Esophagus (tissue), 2 donors: ENCODE data around the gene CCNDBP1. TPM values are rescaled to one million over a fixed set of nuclear protein-coding genes. Genes with fewer than 3 reads are reported as not detected.
"Not testable (repeated sequence)": the region's sequence is repeated elsewhere in the genome, so short reads cannot be mapped to it uniquely, and the experiment has no call there.

Source experiments
- H3K27ac ChIP-seq, 2 donors: one replicate each; pipeline ENCODE4 v1.5.1; 2013; ENCODE audit warnings: low read depth in 2 of 2, mild to moderate bottlenecking in 2 of 2, inconsistent platforms in 1 of 2, low read length in 1 of 2, moderate library complexity in 1 of 2
- H3K27me3 ChIP-seq, 2 donors: one replicate each; pipeline ENCODE4 v1.6.1; 2013; ENCODE audit warnings: low read length in 2 of 2, control low read depth in 1 of 2, mild to moderate bottlenecking in 1 of 2; ENCODE audit not compliant: insufficient read depth in 2 of 2, control insufficient read depth in 1 of 2
- H3K36me3 ChIP-seq, 2 donors: one replicate each; pipeline ENCODE4 v1.6.1; 2013; ENCODE audit warnings: low read length in 1 of 2; ENCODE audit not compliant: control insufficient read depth in 2 of 2, insufficient read depth in 2 of 2
- H3K4me1 ChIP-seq, 2 donors: one replicate each; pipeline ENCODE4 v1.6.1; 2013; ENCODE audit warnings: low read length in 1 of 2; ENCODE audit not compliant: control insufficient read depth in 2 of 2, insufficient read depth in 2 of 2
- H3K4me3 ChIP-seq, 2 donors: one replicate each; pipeline ENCODE4 v1.5.1; 2013; ENCODE audit warnings: low read length in 2 of 2, mild to moderate bottlenecking in 2 of 2, low read depth in 1 of 2, moderate library complexity in 1 of 2
- H3K9me3 ChIP-seq, 2 donors: one replicate each; pipeline ENCODE4 v1.6.1; 2013; ENCODE audit warnings: mild to moderate bottlenecking in 2 of 2, low read depth in 1 of 2, low read length in 1 of 2, moderate library complexity in 1 of 2; ENCODE audit not compliant: control insufficient read depth in 2 of 2, insufficient read depth in 1 of 2
- WGBS, 2 donors: extraction: QIAGEN DNeasy Blood & Tissue Kit; methylation state at CpG; one replicate each; pipeline ENCODE4 v1.1.7; 2013; 5-methylcytosine and 5-hydroxymethylcytosine counted together
- polyA plus RNA-seq, 2 donors: library from polyadenylated mRNA; stranded (reverse); fragments of 200-250 nt; gene quantifications; one replicate each; pipeline ENCODE4 v1.2.3, GENCODE V29; 2013
- donor health status: healthy with polysubstance abuse.
- donor health status: Bipolar disorder and iron deficiency.

The CCNDBP1 gene
- polyA plus RNA-seq, 2 donors = 48.0 to 57.4 TPM

GRCh38 chr15:43225201-43225949 lies 40.2 kb downstream of the CCNDBP1 start:
- no peaks in the 10 kb centered on the region for H3K36me3 ChIP-seq
- no peaks in the 10 kb centered on the region for H3K27me3 ChIP-seq
- H3K27ac ChIP-seq = no peak overlapping the region
- WGBS, 2 donors = 45% methylated on average over 16 of the region's 16 CpGs
- no peaks in the 10 kb centered on the region for H3K9me3 ChIP-seq
- H3K4me3 ChIP-seq = no peak overlapping the region
- no peaks in the 10 kb centered on the region for H3K4me1 ChIP-seq

DNA sequence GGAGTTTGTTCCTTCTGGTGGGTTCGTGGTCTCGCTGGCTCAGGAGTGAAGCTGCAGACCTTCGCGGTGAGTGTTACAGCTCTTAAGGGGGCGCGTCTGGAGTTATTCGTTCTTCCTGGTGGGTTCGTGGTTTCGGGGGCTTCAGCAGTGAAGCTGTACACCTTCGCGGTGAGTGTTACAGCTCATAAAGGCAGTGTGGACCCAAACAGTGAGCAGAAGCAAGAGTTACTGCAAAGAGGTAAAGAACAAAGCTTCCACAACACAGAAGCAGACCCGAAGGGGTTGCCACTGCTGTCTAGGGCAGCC lies 40.7 kb downstream of the CCNDBP1 start:
- WGBS, 2 donors = 82 to 88% methylated on average over 12 of the region's 12 CpGs
- not testable (repeated sequence) for H3K36me3 ChIP-seq, H3K4me1 ChIP-seq, H3K4me3 ChIP-seq, H3K9me3 ChIP-seq, H3K27ac ChIP-seq, H3K27me3 ChIP-seq

DNA sequence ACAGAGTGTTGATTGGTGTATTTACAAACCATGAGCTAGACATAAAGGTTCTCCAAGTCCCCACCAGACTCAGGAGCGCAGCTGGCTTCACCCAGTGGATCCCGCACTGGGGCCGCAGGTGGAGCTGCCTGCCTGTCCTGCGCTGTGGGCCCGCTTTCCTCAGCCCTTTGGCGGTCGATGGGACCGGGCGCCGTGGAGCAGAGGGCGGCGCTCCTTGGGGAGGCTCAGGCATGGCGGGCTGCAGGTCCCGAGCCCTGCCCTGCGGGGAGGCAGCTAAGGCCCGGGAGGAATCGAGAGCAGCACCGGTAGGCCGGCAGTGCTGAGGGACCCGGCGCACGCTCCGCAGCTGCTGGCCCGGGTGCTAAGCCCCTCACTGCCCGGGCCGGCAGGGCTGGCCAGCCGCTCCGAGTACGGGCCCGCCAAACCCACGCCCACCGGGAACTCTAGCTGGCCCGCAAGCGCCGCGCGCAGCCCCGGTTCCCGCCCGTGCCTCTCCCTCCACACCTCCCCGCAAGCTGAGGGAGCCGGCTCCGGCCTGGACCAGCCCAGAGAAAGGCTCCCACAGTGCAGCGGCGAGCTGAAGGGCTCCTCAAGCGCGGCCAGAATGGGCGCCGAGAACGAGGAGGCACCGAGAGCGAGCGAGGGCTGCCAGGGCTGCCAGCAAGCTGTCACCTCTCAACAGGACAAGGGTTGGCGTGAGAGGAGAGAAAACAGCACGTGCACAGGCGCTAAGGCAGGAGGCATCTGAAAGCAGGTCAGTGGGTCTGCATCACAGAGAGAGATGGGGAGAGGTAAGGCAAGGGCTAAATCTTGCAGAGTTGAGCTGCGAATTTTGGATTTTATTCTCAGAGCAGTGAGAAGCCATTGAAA lies 41.5 kb downstream of the CCNDBP1 start:
- WGBS, 2 donors = 94 to 95% methylated on average over 54 to 57 of the region's 57 CpGs
- Histone ChIP-seq H3K4me3 (no peak overlapping the region), H3K4me1 (no peaks in the 10 kb centered on the region), H3K9me3 (no peaks in the 10 kb centered on the region), H3K27ac (no peak overlapping the region), H3K27me3 (no peaks in the 10 kb centered on the region), H3K36me3 (no peaks in the 10 kb centered on the region)

DNA sequence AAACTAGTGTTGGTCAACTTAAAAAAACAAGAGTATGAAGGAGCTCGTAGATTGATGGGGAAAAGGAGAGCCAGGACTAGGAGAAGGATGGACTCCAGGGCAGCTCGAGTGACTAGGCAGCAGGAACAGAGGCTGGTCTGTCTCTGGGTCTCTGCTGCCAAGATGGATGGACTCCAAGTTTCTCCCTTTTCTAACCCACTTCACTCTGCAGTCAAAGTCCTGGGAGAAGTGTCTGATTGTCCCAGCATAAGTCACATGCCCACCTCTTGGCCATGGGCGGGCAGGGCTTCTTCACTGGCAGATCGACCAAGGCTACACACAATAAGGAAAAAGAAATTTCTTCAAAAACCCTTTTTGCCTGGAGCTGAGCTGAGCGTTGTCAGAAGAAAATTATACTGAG lies 44.8 kb downstream of the CCNDBP1 start:
- H3K27ac ChIP-seq = no peak overlapping the region
- no peak overlapping the region for H3K4me3 ChIP-seq
- WGBS, 2 donors = 80 to 86% methylated on average over 5 of the region's 5 CpGs
- H3K4me1 ChIP-seq = no peaks in the 10 kb centered on the region
- H3K36me3 ChIP-seq = peaks cover 0 to 2% of the 10 kb centered on the region in 2 donors
- no peaks in the 10 kb centered on the region for H3K9me3 ChIP-seq
- no peaks in the 10 kb centered on the region for H3K27me3 ChIP-seq

DNA sequence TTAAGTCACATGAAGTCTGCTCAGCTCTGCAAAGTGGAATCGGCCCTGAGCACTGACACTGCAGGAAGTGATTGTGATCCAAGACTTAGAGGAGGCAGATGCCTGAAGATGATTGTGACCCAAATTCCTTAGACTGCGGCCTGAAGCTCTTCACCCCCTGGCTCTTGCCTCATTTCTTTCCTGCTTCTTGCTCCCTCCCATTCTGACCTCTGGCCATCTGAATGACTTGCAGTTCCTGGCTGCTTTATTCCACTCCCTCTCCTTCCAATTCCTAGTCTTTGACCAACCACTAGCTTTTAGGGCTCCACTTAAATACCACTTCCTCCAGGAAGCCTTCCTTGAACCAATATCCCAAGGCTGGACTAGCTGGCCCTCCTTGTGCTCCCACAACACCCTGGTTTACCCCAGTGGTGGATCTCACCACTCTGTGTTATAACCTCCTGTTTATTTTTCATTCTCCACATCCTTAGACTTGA lies 45.5 kb downstream of the CCNDBP1 start:
- Histone ChIP-seq H3K36me3 (peaks cover 0 to 3% of the 10 kb centered on the region in 2 donors), H3K27me3 (no peaks in the 10 kb centered on the region), H3K9me3 (no peaks in the 10 kb centered on the region), H3K27ac (no peak overlapping the region), H3K4me3 (no peak overlapping the region), H3K4me1 (no peaks in the 10 kb centered on the region)
- 45 to 65% methylated on average over 2 of the region's 2 CpGs for WGBS, 2 donors

GRCh38 chr15:43232289-43232874 lies 47.2 kb downstream of the CCNDBP1 start:
- peaks cover 0 to 3% of the 10 kb centered on the region in 2 donors for H3K36me3 ChIP-seq
- 86 to 89% methylated on average over 3 of the region's 3 CpGs for WGBS, 2 donors
- no peaks in the 10 kb centered on the region for H3K4me1 ChIP-seq
- H3K27me3 ChIP-seq = no peaks in the 10 kb centered on the region
- H3K9me3 ChIP-seq = no peaks in the 10 kb centered on the region
- H3K27ac ChIP-seq = no peak overlapping the region
- H3K4me3 ChIP-seq = no peak overlapping the region

- WGBS, 2 donors = 92 to 97% methylated on average over 6 of the region's 6 CpGs
These were observed 50.3 kb downstream of the CCNDBP1 start for GRCh38 chr15:43235536-43235935.

DNA sequence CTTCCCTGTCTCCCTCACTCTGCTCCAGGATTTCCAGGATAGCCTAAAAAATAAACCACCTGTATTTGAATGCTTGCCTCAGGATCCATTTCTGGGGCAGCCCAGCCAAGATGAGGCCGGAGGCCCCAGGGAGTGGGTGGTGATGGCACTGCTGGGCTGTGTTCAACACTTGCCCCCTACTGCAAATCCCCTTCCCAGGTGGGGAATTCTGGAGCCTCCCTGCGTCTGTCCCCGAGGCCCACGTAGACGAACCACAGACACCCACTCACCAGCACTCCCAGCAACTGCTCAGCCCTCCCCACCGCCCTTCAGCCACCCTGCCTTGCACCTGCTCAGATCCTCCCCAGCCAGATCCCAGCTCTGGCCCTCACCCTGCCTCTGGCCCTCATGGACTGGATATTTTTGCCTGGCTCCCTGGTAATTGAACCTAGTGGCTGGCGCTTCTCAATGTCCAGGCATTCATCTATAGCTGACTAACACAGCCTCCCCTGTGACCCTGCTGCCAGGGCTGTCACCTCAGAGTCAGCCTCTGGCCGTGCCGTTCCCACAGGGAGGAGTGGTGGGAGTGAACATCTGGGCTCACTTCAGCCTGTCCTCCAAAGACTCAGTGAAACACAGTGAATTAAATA lies 52.8 kb downstream of the CCNDBP1 start:
- peaks cover 0 to 4% of the 10 kb centered on the region in 2 donors for H3K9me3 ChIP-seq
- H3K4me1 ChIP-seq = peaks cover 0 to 10% of the 10 kb centered on the region in 2 donors
- no peak overlapping the region for H3K4me3 ChIP-seq
- H3K27me3 ChIP-seq = no peaks in the 10 kb centered on the region
- 75 to 79% methylated on average over 9 of the region's 9 CpGs for WGBS, 2 donors
- peaks cover 0 to 6% of the 10 kb centered on the region in 2 donors for H3K36me3 ChIP-seq
- H3K27ac ChIP-seq = no peak overlapping the region

More at GRCh38 chr15:43235536-43235935, 50.3 kb downstream of the CCNDBP1 start:
- Histone ChIP-seq H3K27ac (no peak overlapping the region), H3K4me1 (peaks cover 0 to 9% of the 10 kb centered on the region in 2 donors), H3K27me3 (no peaks in the 10 kb centered on the region), H3K9me3 (peaks cover 0 to 4% of the 10 kb centered on the region in 2 donors), H3K4me3 (no peak overlapping the region), H3K36me3 (peaks cover 0 to 6% of the 10 kb centered on the region in 2 donors)

- Histone ChIP-seq H3K4me1 (peaks cover 0 to 10% of the 10 kb centered on the region in 2 donors), H3K36me3 (peaks cover 0 to 6% of the 10 kb centered on the region in 2 donors), H3K27ac (peak overlapping the region in 1 of 2 donors; percentile 27), H3K27me3 (no peaks in the 10 kb centered on the region), H3K4me3 (no peak overlapping the region), H3K9me3 (peaks cover 0 to 4% of the 10 kb centered on the region in 2 donors)
- 53 to 57% methylated on average over 10 of the region's 10 CpGs for WGBS, 2 donors
These were observed 53.5 kb downstream of the CCNDBP1 start for GRCh38 chr15:43238671-43239131.
